Epithelial cell of proximal tubule (primary cell): ENCODE data around the gene CADPS. TPM values are rescaled to one million over a fixed set of nuclear protein-coding genes. Genes with fewer than 3 reads are reported as not detected.

Source experiments
- DNase-seq: peaks from one replicate; pipeline ENCODE4 v3.0.0-alpha.2; 2011; ENCODE audit warnings: low read depth
- H3K4me3 ChIP-seq: 2 replicates; pipeline ENCODE4 v1.5.1; 2011; ENCODE audit warnings: low read depth, mild to moderate bottlenecking, low read length
- total RNA-seq: library from RNA; depleted of rRNA; stranded (reverse); fragments of >200 nt; gene quantifications from 2 replicates; pipeline ENCODE4 v1.2.3, GENCODE V29; 2015
- TF ChIP-seq, protein P1 (sequence below): conservative IDR thresholded peaks from 2 replicates; pipeline ENCODE4 v1.5.1; 2012; ENCODE audit warnings: low read depth, mild to moderate bottlenecking, low read length

The CADPS gene
- total RNA-seq, 1 donor from 2014 or later, result not detected

DNA sequence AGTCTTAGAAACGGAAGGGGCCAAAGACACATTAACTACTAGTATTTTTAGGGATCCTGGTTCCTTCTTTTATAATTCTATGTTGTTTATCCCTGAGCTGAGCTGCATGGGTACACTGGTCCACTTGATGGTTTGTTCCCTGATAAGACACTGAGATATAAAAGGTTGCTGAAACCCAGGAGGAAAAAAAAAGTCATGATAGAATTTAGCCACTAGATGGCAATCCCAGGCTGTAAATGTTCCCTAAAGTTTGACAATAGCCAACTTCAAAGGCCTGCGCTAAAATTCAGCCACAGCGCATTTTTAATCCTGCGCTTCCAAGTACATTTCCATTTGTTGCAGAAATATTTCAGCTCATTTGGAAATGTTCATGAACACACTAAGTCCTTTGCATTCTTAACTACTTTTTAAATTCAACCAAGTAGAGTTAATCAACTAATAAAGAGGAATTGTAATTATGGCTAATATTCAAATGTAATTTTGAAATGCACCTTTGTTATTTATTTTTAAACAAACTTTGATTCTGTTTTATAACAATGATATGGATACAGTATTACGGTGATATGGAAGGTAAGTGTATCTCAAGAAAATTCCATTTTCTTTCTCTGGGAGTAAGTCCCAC is 252.6 kb downstream of the CADPS start:
- no peak for DNase-seq
- TF ChIP-seq, protein P1, sequence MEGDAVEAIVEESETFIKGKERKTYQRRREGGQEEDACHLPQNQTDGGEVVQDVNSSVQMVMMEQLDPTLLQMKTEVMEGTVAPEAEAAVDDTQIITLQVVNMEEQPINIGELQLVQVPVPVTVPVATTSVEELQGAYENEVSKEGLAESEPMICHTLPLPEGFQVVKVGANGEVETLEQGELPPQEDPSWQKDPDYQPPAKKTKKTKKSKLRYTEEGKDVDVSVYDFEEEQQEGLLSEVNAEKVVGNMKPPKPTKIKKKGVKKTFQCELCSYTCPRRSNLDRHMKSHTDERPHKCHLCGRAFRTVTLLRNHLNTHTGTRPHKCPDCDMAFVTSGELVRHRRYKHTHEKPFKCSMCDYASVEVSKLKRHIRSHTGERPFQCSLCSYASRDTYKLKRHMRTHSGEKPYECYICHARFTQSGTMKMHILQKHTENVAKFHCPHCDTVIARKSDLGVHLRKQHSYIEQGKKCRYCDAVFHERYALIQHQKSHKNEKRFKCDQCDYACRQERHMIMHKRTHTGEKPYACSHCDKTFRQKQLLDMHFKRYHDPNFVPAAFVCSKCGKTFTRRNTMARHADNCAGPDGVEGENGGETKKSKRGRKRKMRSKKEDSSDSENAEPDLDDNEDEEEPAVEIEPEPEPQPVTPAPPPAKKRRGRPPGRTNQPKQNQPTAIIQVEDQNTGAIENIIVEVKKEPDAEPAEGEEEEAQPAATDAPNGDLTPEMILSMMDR, result peak; percentile 77
- H3K4me3 ChIP-seq, result no peak overlapping the region

DNA sequence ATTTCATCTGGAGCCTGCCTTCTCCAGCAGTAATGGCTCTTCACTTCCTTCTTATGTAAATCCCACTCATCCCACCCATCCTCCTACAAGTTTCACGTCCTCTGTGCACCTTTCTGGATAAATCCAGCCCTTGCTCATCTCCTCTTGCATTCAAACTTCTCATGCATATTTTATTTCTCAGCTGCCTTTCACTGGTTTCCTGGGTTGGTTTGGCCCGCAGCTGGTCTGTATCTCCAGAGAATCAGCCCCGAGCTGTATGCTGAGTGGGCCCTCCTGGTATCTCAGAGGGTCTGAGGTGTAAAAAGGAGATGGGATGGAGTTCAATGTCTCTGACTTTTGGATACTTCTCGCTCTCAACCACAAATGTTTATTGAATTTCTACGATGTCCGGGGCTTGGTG is 253.3 kb downstream of the CADPS start:
- H3K4me3 ChIP-seq, result no peak overlapping the region
- DNase-seq, result no peak
- TF ChIP-seq, protein P1, result no peak

DNA sequence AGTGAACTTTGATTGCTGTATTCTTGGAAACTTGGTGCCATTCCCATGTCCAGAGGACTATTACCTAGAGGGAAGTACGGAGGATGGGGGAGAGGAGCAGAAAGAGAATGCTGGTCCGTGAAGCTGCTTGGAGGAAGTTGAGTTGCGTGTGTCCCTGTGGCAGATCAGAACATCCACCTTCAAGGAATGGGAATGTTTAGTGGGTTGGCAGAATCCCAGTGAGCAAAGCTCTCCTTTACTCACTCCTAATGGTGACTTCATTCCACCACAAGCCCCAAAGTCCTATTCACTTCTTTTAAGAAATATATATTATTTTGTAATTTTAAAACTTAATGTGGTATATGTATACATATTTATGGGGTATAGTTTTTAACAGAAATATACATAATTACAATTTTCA is 254.0 kb downstream of the CADPS start:
- TF ChIP-seq, protein P1, result no peak
- no peak for DNase-seq
- H3K4me3 ChIP-seq, result no peak overlapping the region

DNA sequence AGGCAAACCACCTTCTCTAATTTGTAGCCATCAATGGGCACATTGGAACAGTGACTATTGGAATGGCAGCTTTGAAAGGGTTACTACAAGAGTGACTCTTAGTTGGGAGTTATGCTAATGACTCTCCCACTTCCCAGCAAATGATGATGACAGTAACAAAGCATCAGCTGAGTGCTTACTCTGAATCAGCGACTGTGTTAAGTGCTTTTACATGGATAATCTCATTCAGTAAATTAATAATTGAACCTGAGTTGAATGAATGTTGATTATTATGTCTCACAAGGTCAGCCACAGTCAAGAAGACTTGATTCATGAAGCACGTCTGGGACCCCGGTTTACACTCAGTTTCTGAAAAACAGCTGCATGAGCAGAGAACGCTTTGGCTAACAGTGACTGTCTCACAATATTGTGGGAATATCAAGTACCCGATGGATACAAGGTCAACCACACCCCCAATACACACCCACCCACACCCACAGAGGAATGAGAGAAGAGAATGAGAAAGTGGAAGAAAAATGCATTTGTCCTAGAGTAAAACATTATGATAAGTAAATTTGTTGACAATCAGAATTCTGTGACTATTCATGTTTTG is 259.9 kb downstream of the CADPS start:
- no peak overlapping the region for H3K4me3 ChIP-seq
- TF ChIP-seq, protein P1, result no peak
- peak; percentile 59 for DNase-seq

DNA sequence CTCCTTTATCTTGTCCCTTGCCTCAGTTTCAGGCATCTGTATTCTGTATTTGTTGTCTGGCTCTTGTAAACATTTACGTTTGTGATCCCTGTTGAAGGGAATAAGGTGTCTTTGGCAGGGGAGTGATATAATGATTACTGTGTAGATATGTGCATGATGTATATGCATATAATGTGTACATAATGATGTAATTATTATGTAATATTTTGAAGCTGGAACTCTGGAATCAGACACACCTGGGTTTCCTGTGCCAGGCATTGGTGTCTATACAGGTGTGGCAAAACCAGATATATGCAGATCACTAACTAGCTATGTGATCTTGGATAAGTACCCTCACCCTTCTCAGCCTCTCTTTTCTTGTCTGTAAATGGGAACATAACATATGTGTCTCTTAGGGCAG is 260.7 kb downstream of the CADPS start:
- TF ChIP-seq, protein P1, result no peak
- DNase-seq, result no peak
- H3K4me3 ChIP-seq, result no peak overlapping the region

DNA sequence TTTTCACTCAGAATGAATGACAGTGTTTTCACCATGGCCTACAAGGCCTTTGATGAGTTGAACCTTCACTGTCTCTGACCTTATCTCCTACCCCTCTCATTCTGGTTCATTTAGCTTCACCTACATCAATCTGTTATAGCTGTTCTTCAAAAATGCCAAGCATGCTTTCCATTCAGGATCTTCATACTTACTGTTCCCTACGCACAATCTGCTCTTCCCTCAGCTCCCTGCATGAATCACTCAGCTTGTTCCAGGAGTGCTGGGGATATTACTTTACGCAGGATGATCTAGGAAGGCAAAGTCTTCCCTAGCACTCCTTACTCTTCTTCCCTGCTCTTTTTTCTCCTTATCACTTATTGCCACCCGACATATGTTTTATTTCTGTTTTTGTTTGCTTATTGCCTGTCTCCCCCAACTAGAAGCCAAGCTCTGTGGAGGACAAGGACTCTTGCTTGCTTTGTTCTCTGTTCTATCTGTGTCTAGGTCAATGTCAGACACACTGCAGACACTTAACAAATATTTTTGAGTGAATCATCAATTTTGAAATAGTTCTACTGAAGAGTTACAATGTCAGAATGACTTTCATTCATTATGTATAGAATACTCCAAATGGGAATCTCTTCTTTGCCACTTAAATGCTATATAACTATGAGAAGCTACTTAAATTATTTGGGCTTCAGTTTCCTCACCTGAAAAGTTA is 263.5 kb downstream of the CADPS start:
- DNase-seq, result no peak
- H3K4me3 ChIP-seq, result no peak overlapping the region
- TF ChIP-seq, protein P1, result no peak
